DMS114 treated with DMSO at 0.1 percent for 48 hours (cell line): ENCODE data around the gene ZNF680.
"Not testable (repeated sequence)": the region's sequence is repeated elsewhere in the genome, so short reads cannot be mapped to it uniquely, and the experiment has no call there.

Source experiments
- DNase-seq: peaks from one replicate; lab custom pipeline; 2025; ENCODE audit not compliant: unreplicated experiment; lab: John Stamatoyannopoulos, UW

ZNF680 gene

GRCh38 chr7:64557601-64558322, 5.1 kb downstream of the ZNF680 start:
- DNase-seq: no peak

- no peak for DNase-seq
Measured at GRCh38 chr7:64555046-64555445, 7.8 kb downstream of the ZNF680 start.

GRCh38 chr7:64554188-64554587, 8.7 kb downstream of the ZNF680 start:
- DNase-seq: not testable (repeated sequence)

GRCh38 chr7:64551375-64552142, 11.3 kb downstream of the ZNF680 start:
- no peak for DNase-seq

GRCh38 chr7:64544010-64544409, 18.9 kb downstream of the ZNF680 start:
- no peak for DNase-seq

GRCh38 chr7:64541438-64542359, 21.2 kb downstream of the ZNF680 start:
- no peak for DNase-seq

DNA sequence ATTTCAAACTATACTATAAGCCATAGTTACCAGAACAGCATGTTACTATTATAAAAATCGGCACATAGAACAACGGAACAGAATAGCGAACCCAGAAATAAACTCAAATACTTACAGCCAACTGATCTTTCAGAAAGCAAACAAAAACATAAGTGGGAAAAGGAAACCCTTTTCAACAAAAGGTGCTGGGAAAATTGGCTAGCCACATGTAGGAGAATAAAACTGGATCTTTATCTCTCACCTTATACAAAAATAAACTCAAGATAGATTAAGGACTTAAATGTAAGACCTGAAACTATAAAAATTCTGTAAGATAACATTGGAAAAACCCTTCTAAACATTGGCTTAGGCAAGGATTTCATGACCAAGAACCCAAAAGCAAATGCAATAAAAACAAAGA, 29.1 kb downstream of the ZNF680 start:
- DNase-seq: no peak

DNA sequence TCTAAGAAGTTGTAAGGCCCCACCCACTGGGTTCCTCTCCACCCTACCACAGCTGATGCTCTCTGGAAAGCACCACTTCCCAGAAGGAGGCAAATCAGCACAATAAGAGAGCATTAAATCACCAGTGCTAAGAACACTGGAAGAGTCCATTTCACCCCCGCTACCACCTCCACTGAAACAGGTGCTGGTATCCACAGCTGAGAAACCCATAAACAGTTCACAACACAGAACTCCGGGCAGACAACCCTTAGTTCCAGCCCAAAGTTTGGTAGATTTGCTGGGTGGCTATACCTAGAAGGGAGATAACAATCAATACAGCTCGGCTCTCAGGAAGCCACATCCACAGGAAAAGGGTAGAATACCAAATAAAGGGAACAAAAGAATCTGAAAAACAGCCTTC, 34.1 kb downstream of the ZNF680 start:
- no peak for DNase-seq

- DNase-seq: no peak
Measured at GRCh38 chr7:64521409-64521984, 41.4 kb downstream of the ZNF680 start.

GRCh38 chr7:64516451-64516850, 46.4 kb downstream of the ZNF680 start:
- DNase-seq: no peak

DNA sequence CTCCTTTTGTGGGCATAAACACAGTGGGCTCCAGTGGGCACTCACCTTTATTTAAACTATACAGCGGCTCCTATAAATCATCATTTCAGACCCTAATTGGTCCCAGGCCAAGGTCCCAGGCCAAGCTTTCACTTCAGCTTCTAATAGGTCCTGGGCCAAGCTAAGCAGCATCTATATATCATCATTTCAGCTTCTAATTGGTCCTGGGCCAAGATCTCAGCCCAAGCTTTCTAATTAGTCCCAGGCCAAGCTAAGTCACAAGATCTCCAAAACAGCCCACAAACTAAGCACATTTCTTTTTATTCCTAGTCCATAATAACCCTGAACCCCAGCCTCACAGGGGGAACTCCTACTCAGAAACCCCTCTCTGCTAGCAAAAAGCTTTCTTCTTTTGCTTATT, 47.1 kb downstream of the ZNF680 start:
- DNase-seq: no peak

GRCh38 chr7:64515330-64515729, 47.5 kb downstream of the ZNF680 start:
- DNase-seq: no peak

- DNase-seq: no peak
Measured at GRCh38 chr7:64509583-64509982, 53.3 kb downstream of the ZNF680 start.

DNA sequence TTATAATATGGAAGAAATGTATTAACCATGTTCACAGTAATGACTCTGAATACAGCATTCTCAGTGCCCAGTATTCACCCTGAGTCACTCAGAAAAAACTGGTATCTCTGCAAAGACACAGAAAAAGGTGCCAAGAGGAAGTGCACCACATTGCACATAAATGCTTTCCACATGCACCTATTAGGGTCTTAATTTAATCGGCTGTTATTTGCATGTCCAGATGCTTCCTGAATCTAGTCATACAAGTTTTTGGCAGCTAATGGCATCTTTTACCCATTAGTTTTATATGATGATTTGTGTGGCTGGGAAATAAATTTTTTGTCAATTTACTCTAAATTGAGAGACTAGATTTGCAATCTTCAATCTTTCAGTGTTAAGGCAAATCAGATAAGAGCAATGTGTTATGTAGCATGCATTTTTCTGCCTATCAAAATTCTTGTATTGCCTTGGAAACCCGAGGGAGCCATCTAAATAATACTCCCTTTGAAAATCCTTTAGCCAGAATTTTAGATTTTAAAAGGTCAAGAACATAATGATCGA, 58.2 kb downstream of the ZNF680 start:
- no peak for DNase-seq

GRCh38 chr7:64498270-64498669, 64.6 kb downstream of the ZNF680 start:
- DNase-seq: no peak

DNA sequence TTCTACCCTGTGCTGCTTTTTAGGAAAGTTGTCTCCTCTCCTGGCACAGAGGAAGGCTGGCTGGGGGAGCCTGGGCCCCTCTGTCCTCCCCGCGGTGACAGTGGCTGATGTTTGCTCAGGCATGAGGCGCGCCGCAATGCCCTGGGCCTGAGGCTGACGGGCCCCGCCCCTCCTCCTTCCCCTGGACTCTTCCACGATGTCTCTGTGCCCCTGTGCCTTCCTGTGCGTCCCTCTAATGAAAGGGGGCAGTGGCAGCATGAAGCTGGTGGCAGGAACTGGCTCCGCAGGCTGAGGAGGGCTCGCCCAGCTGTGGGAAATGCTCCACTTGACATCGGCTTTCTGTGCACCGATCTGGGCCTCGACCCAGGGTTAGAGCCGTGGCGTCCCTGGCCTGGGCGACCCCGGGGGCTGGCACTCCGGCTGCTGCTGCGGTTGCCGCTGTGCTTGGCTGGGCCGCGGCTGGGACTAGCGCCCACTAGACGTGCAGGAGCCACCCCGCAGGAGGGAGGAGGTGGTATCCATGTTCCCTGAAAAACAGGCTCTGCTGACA, 67.9 kb downstream of the ZNF680 start:
- DNase-seq: peak; percentile 60

GRCh38 chr7:64485623-64486022, 77.2 kb downstream of the ZNF680 start:
- no peak for DNase-seq
